SU-DHL-6 (cell line): ENCODE data around the gene TMEM132A.

ENCODE experiments used
- CTCF ChIP-seq: fragments of 200-600 bp; sonication (generic); IDR thresholded peaks from one replicate; pipeline ENCODE4 v1.5.1; 2017; ENCODE audit warnings: antibody characterized with exemption, mild to moderate bottlenecking, low read length, moderate library complexity; ENCODE audit not compliant: insufficient read depth, poor library complexity, severe bottlenecking
- EZH2phosphoT487 ChIP-seq: fragments of 200-600 bp; sonication (generic), shearing (Covaris generic); conservative IDR thresholded peaks from 2 replicates; pipeline ENCODE4 v1.6.1; 2018; ENCODE audit warnings: mild to moderate bottlenecking, antibody characterized with exemption, low read length, moderate library complexity, mixed read lengths

GRCh38 chr11:60942970-60943565, 18.8 kb downstream of the TMEM132A start:
- TF ChIP-seq CTCF (no peak), EZH2phosphoT487 (no peak)
